ENCODE data around the gene SENP6. TPM values are rescaled to one million over a fixed set of nuclear protein-coding genes. Genes with fewer than 3 reads are reported as not detected.

SENP6 gene
- total RNA-seq, 1 experiment from 2014 or later, result 116 TPM

GRCh38 chr6:75572072-75572471, 29.6 kb upstream of the SENP6 start:
- Histone ChIP-seq H3K23ac (ENCODE audit: insufficient read length, low read depth, low read length) (no peak overlapping the region), H4K5ac (ENCODE audit: insufficient read length, low read depth, low read length) (no peak overlapping the region), H4K8ac (replicated peaks; ENCODE audit: insufficient read length, low read depth, low read length) (no peak overlapping the region), H3K14ac (ENCODE audit: insufficient read depth, low read length) (no peak overlapping the region), H2BK120ac (ENCODE audit: low read depth, low read length, poor library complexity, severe bottlenecking) (no peak overlapping the region), H3T11ph (ENCODE audit: low read length) (no peak overlapping the region), H4K20me1 (ENCODE audit: control insufficient read depth, insufficient read depth, insufficient read length) (no peaks in the 10 kb centered on the region), H3K9me3 (ENCODE audit: control insufficient read depth, low read depth, low read length) (peaks cover 3% of the 10 kb centered on the region), H3K27me3 (ENCODE audit: insufficient read depth, low read length) (no peaks in the 10 kb centered on the region), H3K9ac (ENCODE audit: extremely low read depth, insufficient read length, low read length) (no peak overlapping the region), H3K4me1 (ENCODE audit: insufficient read depth, low read length) (no peaks in the 10 kb centered on the region), H3K4ac (ENCODE audit: low read depth, low read length) (no peak overlapping the region), H3K4me2 (ENCODE audit: insufficient read depth, insufficient read length, low read length) (no peak overlapping the region), H2AFZ (ENCODE audit: low read length) (no peak overlapping the region), H3K79me2 (ENCODE audit: insufficient read depth, low read length) (no peaks in the 10 kb centered on the region), H2BK12ac (ENCODE audit: insufficient read length, low read depth, low read length) (no peak overlapping the region), H2BK20ac (ENCODE audit: low read depth, low read length, poor library complexity, severe bottlenecking) (no peak overlapping the region), H2BK5ac (ENCODE audit: insufficient read length, low read length) (no peak overlapping the region), H3K18ac (ENCODE audit: insufficient read length, low read depth, low read length) (no peak overlapping the region), H3K56ac (ENCODE audit: insufficient read length, low read depth, low read length) (no peak overlapping the region), H2AK5ac (ENCODE audit: insufficient read length, low read length) (no peak overlapping the region), H3K23me2 (ENCODE audit: insufficient read length, low read depth, low read length, poor library complexity, severe bottlenecking) (no peaks in the 10 kb centered on the region), H3K27ac (ENCODE audit: insufficient read length, low read depth, low read length) (no peak overlapping the region), H2BK15ac (ENCODE audit: low read depth, low read length) (no peak overlapping the region), H4K91ac (ENCODE audit: insufficient read length, low read depth, low read length) (no peak overlapping the region), H3K79me1 (ENCODE audit: insufficient read depth, low read depth, low read length, poor library complexity, severe bottlenecking) (no peaks in the 10 kb centered on the region)
- no peak overlapping the region for H3K4me3 Mint-ChIP-seq
- H3K4me1 Mint-ChIP-seq, result no peaks in the 10 kb centered on the region
- peaks cover 6 to 9% of the 10 kb centered on the region in 2 experiments for H3K9me3 Mint-ChIP-seq
- no CpG with 5 or more reads among the region's 2 CpGs for WGBS (ENCODE audit: extremely low coverage, insufficient read length, low lambda C conversion rate)
- peaks cover 2% of the 10 kb centered on the region for H3K27me3 Mint-ChIP-seq (ENCODE audit: low read depth)
- no peak overlapping the region for H3K27ac Mint-ChIP-seq
- TF ChIP-seq CTCF (conservative IDR thresholded peaks at IDR 0.05), result no peak
- peaks cover 1 to 15% (median 4%) of the 10 kb centered on the region in 3 experiments; a peak in 6 of 7 replicates for H3K36me3 Mint-ChIP-seq (ENCODE audit: insufficient read depth in 1 of 3, low read depth in 3 of 3)
- DNase-seq, result no peak

All from H9 (cell line).